Measurements from ENCODE around the gene PLVAP.

PLVAP gene

GRCh38 chr19:17376935-17377600 lies at the start of gene PLVAP:
Gene PLVAP (minus strand): TSS chr19:17377342. CDS start chr19:17377288, 54 bp downstream.
- DNase-seq (ENCODE audit: low read depth in 1 of 2, low spot score in 1 of 2), result no peak

GRCh38 chr19:17424743-17425365 lies 47.7 kb upstream of the PLVAP start:
- no peak for DNase-seq (ENCODE audit: low read depth in 1 of 2, low spot score in 1 of 2)

- no peak for DNase-seq (ENCODE audit: low read depth in 1 of 2, low spot score in 1 of 2)
Observed at GRCh38 chr19:17423429-17424208, 46.5 kb upstream of the PLVAP start.

GRCh38 chr19:17421942-17422341 lies 44.8 kb upstream of the PLVAP start:
- DNase-seq (ENCODE audit: low read depth in 1 of 2, low spot score in 1 of 2), result no peak

GRCh38 chr19:17420475-17420924 lies 43.4 kb upstream of the PLVAP start:
- DNase-seq (ENCODE audit: low read depth in 1 of 2, low spot score in 1 of 2), result no peak

GRCh38 chr19:17419621-17420474 lies 42.7 kb upstream of the PLVAP start, which contains the start of gene MVB12A:
Gene MVB12A (plus strand): TSS chr19:17420047. CDS start chr19:17420136, 89 bp downstream.
- DNase-seq (ENCODE audit: low read depth in 1 of 2, low spot score in 1 of 2), result peak; percentile 91 to 95

- DNase-seq (ENCODE audit: low read depth in 1 of 2, low spot score in 1 of 2), result no peak
Observed at GRCh38 chr19:17419154-17419620, 42.0 kb upstream of the PLVAP start.

- DNase-seq (ENCODE audit: low read depth in 1 of 2, low spot score in 1 of 2), result no peak
Observed at GRCh38 chr19:17418710-17419109, 41.6 kb upstream of the PLVAP start.

GRCh38 chr19:17415121-17415520 lies 38.0 kb upstream of the PLVAP start:
- DNase-seq (ENCODE audit: low read depth in 1 of 2, low spot score in 1 of 2), result no peak

- DNase-seq (ENCODE audit: low read depth in 1 of 2, low spot score in 1 of 2), result no peak
Observed at GRCh38 chr19:17414097-17414496, 37.0 kb upstream of the PLVAP start.

GRCh38 chr19:17411801-17412200 lies 34.7 kb upstream of the PLVAP start:
- DNase-seq (ENCODE audit: low read depth in 1 of 2, low spot score in 1 of 2), result no peak

- DNase-seq (ENCODE audit: low read depth in 1 of 2, low spot score in 1 of 2), result no peak
Observed at GRCh38 chr19:17409990-17410389, 32.8 kb upstream of the PLVAP start.

GRCh38 chr19:17406887-17407196 lies 29.7 kb upstream of the PLVAP start:
- DNase-seq (ENCODE audit: low read depth in 1 of 2, low spot score in 1 of 2), result no peak

- no peak for DNase-seq (ENCODE audit: low read depth in 1 of 2, low spot score in 1 of 2)
Observed at GRCh38 chr19:17406046-17406886, 29.1 kb upstream of the PLVAP start.

GRCh38 chr19:17405250-17406045 lies 28.3 kb upstream of the PLVAP start, which contains the start of gene BST2:
Gene BST2 (minus strand): TSS chr19:17405630. CDS start chr19:17405575, 55 bp downstream.
- DNase-seq (ENCODE audit: low read depth in 1 of 2, low spot score in 1 of 2), result no peak

- DNase-seq (ENCODE audit: low read depth in 1 of 2, low spot score in 1 of 2), result no peak
Observed at GRCh38 chr19:17404621-17405249, 27.6 kb upstream of the PLVAP start.

GRCh38 chr19:17404015-17404414 lies 26.9 kb upstream of the PLVAP start:
- no peak for DNase-seq (ENCODE audit: low read depth in 1 of 2, low spot score in 1 of 2)

GRCh38 chr19:17402982-17403855 lies 26.1 kb upstream of the PLVAP start:
- peak; percentile 26 to 42 for DNase-seq (ENCODE audit: low read depth in 1 of 2, low spot score in 1 of 2)

Measured in activated T-helper 1 cell treated with anti-CD3 and anti-CD28 coated beads, Interleukin-2, amount 50 U/mL, for 16 hours (primary cell).